Ovary (tissue), 3 donors: ENCODE data around the gene ALK.

Experiments
- CTCF ChIP-seq, 3 donors: fragments of 450-650 bp in 2 of 3; fragments of 200-600 bp in 1 of 3; IDR thresholded peaks; one replicate each; pipeline versions ENCODE4 v1.5.1 to v1.8.0; 2016 to 2022; ENCODE audit warnings: antibody characterized with exemption in 3 of 3, mild to moderate bottlenecking in 1 of 3
- EP300 ChIP-seq: sonication (generic); formaldehyde crosslinking; IDR thresholded peaks from one replicate; pipeline ENCODE4 v1.6.1; 2017; ENCODE audit warnings: antibody characterized with exemption
- donor health status: DM: no; HTN: no; CAD: no.

- TF ChIP-seq CTCF (IDR thresholded peaks at IDR 0.05), result no peak
- no peak for TF ChIP-seq EP300
Measured at GRCh38 chr2:29900971-29901633, 20.3 kb downstream of the ALK start.
